ENCODE data around the gene KAT2A. TPM values are rescaled to one million over a fixed set of nuclear protein-coding genes. Genes with fewer than 3 reads are reported as not detected.
A peak's percentile ranks its signal among the peaks of the same experiment; 100 is the strongest.

The KAT2A gene
- total and polyA plus RNA-seq, 9 of the 15 experiments (the other 6 are each of a cell fraction or from before 2014, with no cell fraction given), result 1.5 to 80.4 (median 31.9) TPM

DNA sequence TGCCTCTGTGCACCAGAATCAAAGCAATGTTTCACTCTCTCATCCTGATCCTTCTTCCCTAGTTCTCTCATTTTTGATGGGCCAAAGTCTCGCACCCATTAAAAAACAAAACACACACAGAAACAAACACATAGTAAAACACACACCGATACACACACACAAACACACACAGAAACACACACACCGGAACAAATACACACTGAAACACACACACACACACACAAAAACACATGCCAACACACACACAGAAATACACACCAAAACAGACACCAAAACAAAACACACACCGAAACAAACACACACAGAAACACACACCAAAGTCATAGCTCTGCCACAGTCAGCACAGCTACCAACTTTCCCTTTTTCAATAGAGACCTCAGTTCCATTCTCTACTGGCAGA lies 10.1 kb upstream of the KAT2A start:
- no peaks in the 10 kb centered on the region for H3K9me3 ChIP-seq (replicated peaks; ENCODE audit: control insufficient read depth, insufficient read depth, low read depth, low read length)
- H3K4me2 ChIP-seq (ENCODE audit: insufficient read depth, low read length), result no peak overlapping the region
- H2AFZ ChIP-seq (ENCODE audit: low read depth, low read length), result no peak overlapping the region
- H3K79me2 ChIP-seq (ENCODE audit: control insufficient read depth, insufficient read depth, low read length), result peaks cover 56% of the 10 kb centered on the region
- ChIA-PET POLR2A (interaction anchor here (0.5 to 1.7 kb wide), 2 partner anchors 10 to 59 kb away, joined by 3 to 7 read pairs; partner anchors contain the start of gene KAT2A), CTCF (ENCODE audit: low intra/inter-chr PET ratio) (no interaction called here)
- no peak overlapping the region for H3K27ac ChIP-seq (ENCODE audit: extremely low read depth, low read depth, low read length)
- H3K4me3 ChIP-seq, result no peak overlapping the region
- FAIRE-seq (peak; percentile 84), ATAC-seq (no peak), DNase-seq (ENCODE audit: extremely low read depth in 1 of 4, low spot score in 3 of 4) (no peak)
- 92% methylated on average over 4 of the region's 4 CpGs for WGBS (ENCODE audit: insufficient coverage, low coverage, missing lambda C conversion rate)
- BruUV-seq (replicated peaks), result no TSS peak
- intact Hi-C loops (cut with micrococcal nuclease), result no loop called here
- peaks cover 3% of the 10 kb centered on the region; the same call in 1 of the 2 replicates for H4K20me1 ChIP-seq (replicated peaks; ENCODE audit: control insufficient read depth, insufficient read depth, low read length)
- no peaks in the 10 kb centered on the region for H3K27me3 ChIP-seq (ENCODE audit: control insufficient read depth in 2 of 2, insufficient read depth in 2 of 2, low read length in 2 of 2)
- in situ Hi-C loops (cut with MboI), result no loop called here
- peaks cover 6 to 9% of the 10 kb centered on the region in 2 experiments; a peak in 3 of 5 replicates for H3K4me1 ChIP-seq (replicated peaks in 1 of 2; ENCODE audit: control insufficient read depth in 2 of 2, insufficient read depth in 2 of 2, low read length in 2 of 2)
- H3K9me1 ChIP-seq (ENCODE audit: control insufficient read depth, insufficient read depth, low read length), result peaks cover 9% of the 10 kb centered on the region
- H3K36me3 ChIP-seq (ENCODE audit: control insufficient read depth, insufficient read depth, low read length), result peaks cover 92% of the 10 kb centered on the region
- H3K9ac ChIP-seq (ENCODE audit: insufficient read depth in 1 of 2, low read depth in 2 of 2, low read length in 2 of 2), result no peak overlapping the region
- TF ChIP-seq SAP30 (IDR thresholded peaks at IDR 0.05; ENCODE audit: borderline replicate concordance, insufficient read depth, low read depth, low read length, poor library complexity, severe bottlenecking), result no peak
- TF ChIP-seq ZFPM2 (CRISPR knock-in tag; IDR thresholded peaks at IDR 0.05), result no peak
- no peak for TF ChIP-seq ZNF561 (CRISPR knock-in tag; conservative IDR thresholded peaks at IDR 0.05)
- no peak for TF ChIP-seq ATF1 (CRISPR knock-in tag; IDR thresholded peaks at IDR 0.05)
- no peak for TF ChIP-seq ATF1 (tag; IDR thresholded peaks at IDR 0.05)
- TF ChIP-seq ZC3H8 (IDR thresholded peaks at IDR 0.05), result no peak
- no peak for TF ChIP-seq CBX1 (IDR thresholded peaks at IDR 0.05; ENCODE audit: low read depth)
- no peak for TF ChIP-seq ARID1B (IDR thresholded peaks at IDR 0.05)
- peak; percentile 49 for TF ChIP-seq ARHGAP35 (IDR thresholded peaks at IDR 0.05; ENCODE audit: partially characterized antibody)
- TF ChIP-seq, protein P1, sequence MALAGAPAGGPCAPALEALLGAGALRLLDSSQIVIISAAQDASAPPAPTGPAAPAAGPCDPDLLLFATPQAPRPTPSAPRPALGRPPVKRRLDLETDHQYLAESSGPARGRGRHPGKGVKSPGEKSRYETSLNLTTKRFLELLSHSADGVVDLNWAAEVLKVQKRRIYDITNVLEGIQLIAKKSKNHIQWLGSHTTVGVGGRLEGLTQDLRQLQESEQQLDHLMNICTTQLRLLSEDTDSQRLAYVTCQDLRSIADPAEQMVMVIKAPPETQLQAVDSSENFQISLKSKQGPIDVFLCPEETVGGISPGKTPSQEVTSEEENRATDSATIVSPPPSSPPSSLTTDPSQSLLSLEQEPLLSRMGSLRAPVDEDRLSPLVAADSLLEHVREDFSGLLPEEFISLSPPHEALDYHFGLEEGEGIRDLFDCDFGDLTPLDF (CRISPR knock-in tag; IDR thresholded peaks at IDR 0.05), result no peak
- no peak for TF ChIP-seq PBX2 (CRISPR knock-in tag; IDR thresholded peaks at IDR 0.05; ENCODE audit: low read depth)
- TF ChIP-seq PBX2 (tag; conservative IDR thresholded peaks at IDR 0.05; ENCODE audit: low read depth), result no peak
- TF ChIP-seq, protein P2, sequence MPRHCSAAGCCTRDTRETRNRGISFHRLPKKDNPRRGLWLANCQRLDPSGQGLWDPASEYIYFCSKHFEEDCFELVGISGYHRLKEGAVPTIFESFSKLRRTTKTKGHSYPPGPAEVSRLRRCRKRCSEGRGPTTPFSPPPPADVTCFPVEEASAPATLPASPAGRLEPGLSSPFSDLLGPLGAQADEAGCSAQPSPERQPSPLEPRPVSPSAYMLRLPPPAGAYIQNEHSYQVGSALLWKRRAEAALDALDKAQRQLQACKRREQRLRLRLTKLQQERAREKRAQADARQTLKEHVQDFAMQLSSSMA (CRISPR knock-in tag; IDR thresholded peaks at IDR 0.05), result no peak
- TF ChIP-seq TAL1 (IDR thresholded peaks at IDR 0.05), result no peak
- no peak for TF ChIP-seq RBM15 (IDR thresholded peaks at IDR 0.05; ENCODE audit: insufficient read depth, low read length)
- TF ChIP-seq, protein P3, sequence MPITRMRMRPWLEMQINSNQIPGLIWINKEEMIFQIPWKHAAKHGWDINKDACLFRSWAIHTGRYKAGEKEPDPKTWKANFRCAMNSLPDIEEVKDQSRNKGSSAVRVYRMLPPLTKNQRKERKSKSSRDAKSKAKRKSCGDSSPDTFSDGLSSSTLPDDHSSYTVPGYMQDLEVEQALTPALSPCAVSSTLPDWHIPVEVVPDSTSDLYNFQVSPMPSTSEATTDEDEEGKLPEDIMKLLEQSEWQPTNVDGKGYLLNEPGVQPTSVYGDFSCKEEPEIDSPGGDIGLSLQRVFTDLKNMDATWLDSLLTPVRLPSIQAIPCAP (CRISPR knock-in tag; IDR thresholded peaks at IDR 0.05; ENCODE audit: borderline replicate concordance), result no peak
- no peak for TF ChIP-seq ZBTB33 (CRISPR knock-in tag; IDR thresholded peaks at IDR 0.05)
